Muscle of back (tissue), 13 donors: ENCODE measurements around the gene ALOX15. TPM values are rescaled to one million over a fixed set of nuclear protein-coding genes. Genes with fewer than 3 reads are reported as not detected.
A peak's percentile ranks its signal among the peaks of the same experiment; 100 is the strongest.
"Not testable (repeated sequence)": the region's sequence is repeated elsewhere in the genome, so short reads cannot be mapped to it uniquely, and the experiment has no call there.

Experiments used
- DNase-seq, 3 donors: peaks; one replicate each; pipeline versions ENCODE4 v3.0.0 to v3.0.0-alpha.2; 2013
- long read RNA-seq, 9 donors: transcript quantifications; one replicate each; lab custom pipeline, GENCODE V29; 2026
- polyA plus RNA-seq, 10 donors: library from polyadenylated mRNA; unstranded; fragments of 120-200 nt; gene quantifications; one replicate each; pipeline ENCODE4 v1.2.1, GENCODE V29; 2013; ENCODE audit not compliant: insufficient read length in 10 of 10

ALOX15 gene
- 1 to 10 TPM in 1 of 10 donors, under 1 TPM in 9; 0.25 to 1.1 (median 0.44) TPM for polyA plus RNA-seq
- long read RNA-seq, donor 1 = 0 reads
- long read RNA-seq, donor 2 = 0 reads
- long read RNA-seq, donor 3 = 0 reads
- long read RNA-seq, donor 4 = 0 reads
- long read RNA-seq, donor 5 = 0 reads
- long read RNA-seq, donor 6 = 0 reads
- long read RNA-seq, donor 7 = 0 reads
- long read RNA-seq, donor 8 = 0 reads
- long read RNA-seq, donor 9 = 0 reads

DNA sequence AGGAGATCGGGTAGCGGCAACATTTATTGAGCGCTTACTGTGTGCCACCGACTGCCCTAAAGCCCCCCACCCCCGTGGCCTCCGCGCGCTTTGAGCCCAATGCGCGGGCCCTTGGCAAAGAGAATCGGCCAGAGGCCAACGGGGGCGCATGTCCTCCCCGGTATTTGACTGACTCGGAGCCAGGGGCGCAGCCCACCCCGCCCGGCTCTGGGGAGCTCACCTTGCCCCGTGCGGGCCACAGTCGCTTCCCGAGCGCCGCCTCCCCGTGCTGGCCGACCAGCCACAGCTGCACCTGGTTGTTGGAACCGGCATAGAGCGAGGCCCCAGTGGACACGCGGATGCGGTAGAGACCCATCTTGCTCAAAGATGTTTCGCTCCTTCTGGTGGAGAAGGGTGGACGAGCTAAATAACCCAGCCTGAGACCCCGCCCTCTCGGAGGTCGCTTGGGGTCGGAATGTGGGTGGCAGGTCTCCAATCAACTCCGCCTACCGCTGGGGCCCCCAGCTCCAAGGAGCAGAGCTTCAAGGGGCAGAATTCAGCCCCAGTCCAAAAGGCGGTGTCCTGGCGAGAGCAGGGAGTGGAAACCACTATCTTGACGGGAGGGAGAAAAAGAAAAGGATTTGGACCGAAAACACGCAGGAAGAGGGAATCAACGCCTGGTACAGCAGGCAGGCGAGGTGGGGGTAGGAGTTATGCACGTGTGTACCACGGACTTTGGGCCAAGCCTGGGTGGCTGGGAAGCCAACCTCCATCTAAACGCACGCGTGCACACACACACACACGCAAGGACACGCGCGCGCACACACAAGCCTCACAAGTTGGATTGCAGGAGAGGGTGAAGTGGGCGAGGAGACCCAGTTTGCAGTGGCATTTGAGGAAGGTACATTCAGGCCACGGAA lies at the start of gene ALOX15:
Gene ALOX15 (minus strand): TSS at position 382 of the 899 bp plus-strand sequence. CDS start 27 bp downstream, at position 355.
- DNase-seq = no peak

- no peak for DNase-seq
Observed at GRCh38 chr17:4690745-4691144, 49.3 kb upstream of the ALOX15 start.

GRCh38 chr17:4689872-4690271 lies 48.4 kb upstream of the ALOX15 start:
- not testable (repeated sequence) for DNase-seq

- DNase-seq = peak in 2 of 3 donors; percentile 70 to 73
Observed at GRCh38 chr17:4683739-4684138, 42.3 kb upstream of the ALOX15 start.

- no peak for DNase-seq
Observed at GRCh38 chr17:4679658-4680057, 38.2 kb upstream of the ALOX15 start.

DNA sequence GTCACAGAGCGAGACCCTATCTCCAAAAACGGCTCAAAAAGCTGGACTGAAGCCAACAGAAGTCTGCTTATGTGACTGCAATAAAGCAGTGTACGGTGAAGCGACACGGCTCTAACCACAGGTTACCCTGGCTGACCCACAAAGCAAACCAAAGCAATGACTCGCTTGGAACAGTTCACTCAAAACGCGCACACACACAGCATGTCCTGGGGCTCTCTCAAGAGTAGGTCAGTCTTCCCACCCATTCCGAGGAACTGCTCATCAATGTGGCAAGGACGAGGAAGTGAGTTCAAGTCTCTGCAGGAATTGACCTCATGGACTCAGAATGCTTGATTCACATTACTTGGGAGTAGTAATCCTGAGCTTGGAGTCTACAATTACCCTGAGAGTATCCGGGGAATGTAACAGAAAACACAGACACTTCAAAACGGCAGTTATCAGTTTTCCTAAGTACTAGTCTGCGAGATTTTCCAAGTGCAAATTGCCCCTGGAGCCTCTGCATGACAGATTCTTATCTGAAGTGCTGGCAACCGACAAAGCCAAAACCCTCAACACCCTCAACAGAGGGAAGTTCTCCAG lies 37.1 kb upstream of the ALOX15 start:
- peak in 1 of 3 donors; percentile 32 for DNase-seq

GRCh38 chr17:4676791-4677190 lies 35.3 kb upstream of the ALOX15 start:
- DNase-seq = no peak

DNA sequence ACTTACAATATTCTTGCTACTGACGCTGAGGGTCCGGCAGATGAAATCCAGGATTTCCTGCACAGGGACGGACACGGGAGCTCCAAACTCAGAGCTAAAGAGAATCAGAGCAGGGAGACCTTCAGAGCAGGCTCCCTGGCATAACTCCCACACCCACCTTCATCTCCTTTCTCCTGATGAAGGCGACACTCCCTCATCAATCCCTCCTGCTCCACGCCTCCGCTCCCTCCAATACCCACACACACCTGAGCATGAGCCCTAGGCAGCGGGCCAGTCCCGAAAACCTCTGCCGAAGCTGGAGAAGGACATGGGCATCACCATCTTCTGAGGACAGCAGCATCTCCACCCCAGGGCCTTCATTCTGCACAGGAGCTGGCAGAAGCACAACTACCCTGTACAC lies 34.3 kb upstream of the ALOX15 start:
- DNase-seq = no peak

DNA sequence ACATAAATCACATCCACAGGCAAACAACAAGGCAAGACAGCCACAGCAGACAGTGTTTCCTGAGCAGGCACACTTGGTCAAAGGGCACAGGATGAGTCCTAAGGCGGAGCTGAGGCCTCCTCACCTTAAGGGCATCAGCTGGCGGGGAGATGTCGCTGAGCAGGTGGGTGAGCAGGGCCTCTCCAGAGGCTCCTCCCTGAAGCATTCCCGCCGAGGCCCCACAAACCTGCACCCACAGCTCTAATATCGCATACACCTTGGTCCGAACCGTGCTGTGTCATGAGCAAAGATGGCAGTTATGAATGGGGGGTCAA lies 33.2 kb upstream of the ALOX15 start:
- no peak for DNase-seq

DNA sequence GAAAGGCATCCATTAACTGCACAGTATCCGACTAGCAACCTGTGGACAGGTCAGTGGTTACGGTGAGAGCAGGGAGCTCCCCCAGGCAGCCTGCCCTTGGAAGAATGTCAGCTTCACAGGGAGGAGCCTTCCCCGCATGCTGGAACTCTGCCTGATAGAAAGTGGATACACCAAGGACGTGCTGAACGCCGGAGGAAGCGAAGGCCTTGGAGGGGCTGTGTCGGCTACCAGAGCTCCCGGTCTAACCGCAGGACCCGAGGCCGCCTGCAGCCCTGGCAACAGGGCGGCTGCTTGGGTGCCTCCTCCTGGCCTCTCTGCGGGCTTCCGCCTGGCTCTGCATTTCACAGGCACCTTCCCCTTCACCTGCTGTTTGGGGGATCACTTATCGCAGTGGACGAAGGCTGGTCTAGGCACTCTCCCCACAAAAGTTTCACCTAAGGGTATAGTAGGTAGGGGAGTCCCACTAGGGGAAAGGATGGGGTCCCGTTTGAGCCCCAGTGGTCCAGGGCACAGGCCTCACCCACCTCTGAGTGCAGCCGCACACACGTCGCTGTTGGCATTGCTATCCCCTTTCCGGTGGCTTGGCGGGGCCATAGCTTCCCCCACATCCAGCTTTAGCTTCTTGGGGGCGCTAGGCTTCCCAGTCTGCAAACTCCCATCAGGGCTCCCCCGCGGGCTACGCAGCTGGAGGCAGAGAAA lies 32.7 kb upstream of the ALOX15 start:
- no peak for DNase-seq

DNA sequence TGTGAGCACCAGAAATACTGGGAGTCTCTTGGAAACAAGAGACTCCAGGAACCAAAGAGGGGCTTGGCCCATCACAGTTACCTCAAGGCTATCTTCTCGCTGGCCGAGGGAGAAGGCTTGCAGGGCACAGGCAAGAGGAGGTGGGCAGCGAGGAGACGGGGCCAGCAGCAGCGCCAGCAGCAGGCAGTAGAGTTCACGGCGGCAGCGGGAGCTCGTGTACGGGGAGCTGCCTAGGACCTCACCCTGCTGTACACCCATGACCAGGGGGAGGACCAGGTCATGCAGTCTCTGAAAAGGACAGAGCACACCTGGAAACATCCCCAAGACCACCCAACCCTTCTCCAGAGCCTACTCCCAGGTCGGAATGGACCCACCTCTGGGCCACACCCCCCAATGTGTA lies 31.7 kb upstream of the ALOX15 start:
- DNase-seq = no peak

DNA sequence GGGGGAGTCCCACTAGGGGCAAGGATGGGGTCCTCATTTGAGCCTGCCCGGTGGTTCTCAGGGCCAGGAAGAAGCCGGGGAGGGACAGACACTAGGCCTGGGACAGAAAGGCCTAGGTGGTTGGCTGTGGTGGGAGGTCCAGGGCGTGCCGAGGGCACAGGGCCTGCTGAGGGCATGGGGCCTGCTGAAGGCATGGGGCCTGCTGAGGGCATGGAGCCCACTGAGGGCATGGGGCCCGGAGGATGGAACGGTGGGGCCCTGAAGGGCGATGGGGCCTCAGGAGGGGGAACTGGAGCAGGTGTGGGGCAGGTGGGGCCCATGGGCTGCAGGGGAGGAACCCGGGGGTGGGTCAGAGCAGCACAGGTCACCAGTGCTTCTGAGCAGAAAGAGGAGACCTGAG lies 31.3 kb upstream of the ALOX15 start:
- no peak for DNase-seq

DNA sequence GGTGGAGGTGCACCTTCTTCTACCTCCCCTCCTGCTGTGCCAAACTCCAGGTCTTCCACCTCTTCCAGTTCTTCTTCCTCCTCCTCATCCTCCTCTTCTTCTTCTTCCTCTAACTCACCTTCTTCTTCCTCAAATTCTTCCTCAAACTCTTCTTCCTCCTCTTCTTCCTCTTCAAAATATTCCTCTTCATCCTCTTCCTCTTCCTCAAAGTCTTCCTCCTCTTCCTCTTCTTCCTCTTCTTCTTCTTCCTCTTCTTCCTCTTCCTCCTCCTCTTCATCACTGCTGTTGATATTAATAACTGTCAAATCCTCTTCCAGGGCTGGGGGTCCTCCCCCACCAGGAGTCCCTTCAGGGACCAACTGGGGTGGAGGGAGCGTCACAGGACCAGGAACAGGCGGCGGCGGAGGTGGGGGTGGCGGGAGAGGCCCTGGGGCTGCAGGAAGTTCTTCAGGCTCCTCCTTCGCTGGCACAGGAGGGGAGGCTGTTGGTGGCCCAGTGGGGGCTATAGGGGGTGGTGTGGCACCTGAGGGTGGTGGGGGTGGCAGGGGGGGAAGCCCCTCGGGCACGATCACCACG lies 30.7 kb upstream of the ALOX15 start:
- DNase-seq = no peak

DNA sequence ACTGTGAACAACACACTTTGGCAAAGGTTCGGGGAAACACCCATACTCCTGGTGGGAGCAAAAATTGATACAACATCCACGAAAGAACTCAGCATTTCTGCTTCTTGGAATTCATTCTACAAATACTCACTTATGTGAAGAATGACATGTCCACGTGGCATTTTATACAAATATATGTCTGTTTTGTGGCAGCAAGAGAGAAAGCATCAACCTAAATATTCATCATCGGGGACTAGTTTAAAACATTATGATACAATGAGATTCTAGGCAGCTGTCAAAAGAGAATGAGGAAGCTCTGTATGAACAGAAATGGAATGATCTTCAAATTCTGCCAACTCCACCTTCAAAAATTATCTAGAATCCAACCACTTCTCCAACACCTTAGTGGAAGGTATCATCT lies 25.7 kb upstream of the ALOX15 start:
- no peak for DNase-seq

GRCh38 chr17:4666296-4666695 lies 24.8 kb upstream of the ALOX15 start:
- DNase-seq = no peak

DNA sequence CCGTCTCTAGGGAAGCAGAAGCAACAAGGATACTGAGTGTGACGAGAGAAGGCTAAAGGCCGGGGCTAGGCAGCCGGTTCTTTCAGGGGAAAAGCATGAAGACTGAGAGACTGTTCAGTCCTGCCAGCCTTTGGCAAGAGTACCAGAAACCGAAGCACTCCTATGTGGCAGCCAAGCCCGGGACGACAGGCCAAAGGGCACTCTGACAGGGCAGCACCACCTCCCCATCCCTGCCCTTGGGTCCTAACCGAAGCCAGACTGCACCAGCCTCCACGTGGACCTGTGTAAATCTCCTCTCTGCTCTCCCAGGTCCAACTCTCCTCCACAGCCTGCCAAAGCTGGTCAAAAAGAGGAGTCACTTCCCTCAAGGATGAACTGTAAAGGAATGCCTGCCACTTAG lies 23.5 kb upstream of the ALOX15 start:
- DNase-seq = no peak

GRCh38 chr17:4664230-4664629 lies 22.8 kb upstream of the ALOX15 start:
- no peak for DNase-seq

- no peak for DNase-seq
Observed at GRCh38 chr17:4663711-4664110, 22.2 kb upstream of the ALOX15 start.

DNA sequence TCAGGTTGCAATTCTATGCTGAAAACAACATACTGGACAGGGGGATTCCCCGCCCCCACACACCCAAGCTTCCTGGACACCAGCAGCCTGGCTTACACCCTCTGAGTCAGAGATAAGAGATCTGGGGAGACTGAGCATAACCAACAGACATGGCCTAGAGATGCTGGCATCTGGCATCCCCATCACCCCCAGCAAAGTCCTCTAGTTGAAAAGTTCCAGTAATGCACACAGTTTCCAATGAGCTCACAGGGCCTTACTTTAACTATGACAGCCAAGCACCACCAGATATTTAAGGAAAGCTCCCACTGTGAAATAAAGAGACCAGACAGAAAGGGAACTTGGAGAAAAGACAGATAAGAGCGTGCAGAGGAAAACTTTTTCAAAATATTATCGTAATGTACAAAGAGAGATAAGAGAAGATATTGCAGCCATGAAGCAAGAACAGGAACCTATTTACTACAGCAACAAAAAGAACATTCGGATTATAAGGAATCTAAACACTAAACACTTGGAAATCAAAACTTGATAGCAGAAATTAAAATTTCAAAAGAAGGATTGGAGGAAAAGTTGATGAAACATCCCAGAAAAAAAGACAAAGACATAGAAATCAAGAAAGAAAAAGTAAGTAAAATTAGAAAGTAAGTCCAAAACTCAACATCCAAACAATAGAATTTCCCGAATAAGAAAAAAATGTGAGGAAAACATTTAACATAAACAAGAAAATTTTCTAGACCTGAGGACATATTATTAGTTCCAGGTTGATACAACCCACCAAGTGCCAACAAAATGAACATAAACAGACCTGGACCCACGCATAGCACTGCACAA lies 17.2 kb upstream of the ALOX15 start:
- DNase-seq = no peak

- DNase-seq = no peak
Observed at GRCh38 chr17:4657678-4658077, 16.2 kb upstream of the ALOX15 start.

- DNase-seq = not testable (repeated sequence)
Observed at GRCh38 chr17:4655933-4656332, 14.5 kb upstream of the ALOX15 start.
